AG04449 (cell line): ENCODE measurements around the gene GRB10.
"Not testable (repeated sequence)": the region's sequence is repeated elsewhere in the genome, so short reads cannot be mapped to it uniquely, and the experiment has no call there.

Experiments
- CTCF ChIA-PET: fragments of 350-600 bp; formaldehyde crosslinking; extraction: SDS; loops from one replicate; lab custom pipeline; 2021; ENCODE audit warnings: antibody characterized with exemption; lab: Yijun Ruan, JAX
- POLR2A ChIA-PET: fragments of 400-600, 350-600 bp; formaldehyde crosslinking; extraction: SDS; loops from one replicate; lab custom pipeline; 2020; ENCODE audit warnings: antibody characterized with exemption, inconsistent platforms; lab: Yijun Ruan, JAX
- DNase-seq: peaks from one replicate; pipeline ENCODE4 v3.0.0-alpha.2; 2010; ENCODE audit warnings: low read depth, low spot score
- H3K4me3 ChIP-seq: 2 replicates; pipeline ENCODE4 v1.5.1; 2011; ENCODE audit warnings: low read depth, mild to moderate bottlenecking, control low read depth, low read length
- TF ChIP-seq, protein P1 (sequence below): IDR thresholded peaks from one replicate; pipeline ENCODE4 v1.5.1; 2011; ENCODE audit warnings: mild to moderate bottlenecking, moderate library complexity, low read length, control low read depth, inconsistent platforms; ENCODE audit not compliant: insufficient read depth; ENCODE audit errors: missing control alignments

GRB10 gene

DNA sequence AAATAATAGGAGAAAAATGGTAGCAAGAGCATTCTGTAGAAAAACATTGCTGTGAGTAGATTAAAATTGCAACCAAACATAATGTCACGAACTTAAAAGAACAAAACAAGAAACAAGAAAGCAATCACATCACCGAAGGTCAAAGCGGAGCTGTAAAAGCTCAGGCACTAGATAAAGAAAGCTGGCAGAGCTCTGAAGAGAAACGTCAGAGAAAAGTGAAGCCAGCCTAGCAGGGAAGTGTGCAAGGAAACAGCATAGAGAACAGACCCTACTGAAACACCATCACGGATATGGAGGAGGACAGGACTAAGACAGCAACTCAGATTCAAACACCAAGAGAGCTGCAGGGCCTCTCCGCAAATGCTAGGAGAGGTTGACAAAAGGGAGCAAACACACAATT is 195.0 kb downstream of the GRB10 start:
- ChIA-PET CTCF (interaction anchor here (1.0 to 1.1 kb wide), 2 partner anchors 15 to 553 kb away, joined by 3 read pairs; no protein-coding TSS in a partner anchor), POLR2A (no interaction called here)
- DNase-seq: no peak
- H3K4me3 ChIP-seq: no peak overlapping the region
- TF ChIP-seq, protein P1, sequence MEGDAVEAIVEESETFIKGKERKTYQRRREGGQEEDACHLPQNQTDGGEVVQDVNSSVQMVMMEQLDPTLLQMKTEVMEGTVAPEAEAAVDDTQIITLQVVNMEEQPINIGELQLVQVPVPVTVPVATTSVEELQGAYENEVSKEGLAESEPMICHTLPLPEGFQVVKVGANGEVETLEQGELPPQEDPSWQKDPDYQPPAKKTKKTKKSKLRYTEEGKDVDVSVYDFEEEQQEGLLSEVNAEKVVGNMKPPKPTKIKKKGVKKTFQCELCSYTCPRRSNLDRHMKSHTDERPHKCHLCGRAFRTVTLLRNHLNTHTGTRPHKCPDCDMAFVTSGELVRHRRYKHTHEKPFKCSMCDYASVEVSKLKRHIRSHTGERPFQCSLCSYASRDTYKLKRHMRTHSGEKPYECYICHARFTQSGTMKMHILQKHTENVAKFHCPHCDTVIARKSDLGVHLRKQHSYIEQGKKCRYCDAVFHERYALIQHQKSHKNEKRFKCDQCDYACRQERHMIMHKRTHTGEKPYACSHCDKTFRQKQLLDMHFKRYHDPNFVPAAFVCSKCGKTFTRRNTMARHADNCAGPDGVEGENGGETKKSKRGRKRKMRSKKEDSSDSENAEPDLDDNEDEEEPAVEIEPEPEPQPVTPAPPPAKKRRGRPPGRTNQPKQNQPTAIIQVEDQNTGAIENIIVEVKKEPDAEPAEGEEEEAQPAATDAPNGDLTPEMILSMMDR: no peak

DNA sequence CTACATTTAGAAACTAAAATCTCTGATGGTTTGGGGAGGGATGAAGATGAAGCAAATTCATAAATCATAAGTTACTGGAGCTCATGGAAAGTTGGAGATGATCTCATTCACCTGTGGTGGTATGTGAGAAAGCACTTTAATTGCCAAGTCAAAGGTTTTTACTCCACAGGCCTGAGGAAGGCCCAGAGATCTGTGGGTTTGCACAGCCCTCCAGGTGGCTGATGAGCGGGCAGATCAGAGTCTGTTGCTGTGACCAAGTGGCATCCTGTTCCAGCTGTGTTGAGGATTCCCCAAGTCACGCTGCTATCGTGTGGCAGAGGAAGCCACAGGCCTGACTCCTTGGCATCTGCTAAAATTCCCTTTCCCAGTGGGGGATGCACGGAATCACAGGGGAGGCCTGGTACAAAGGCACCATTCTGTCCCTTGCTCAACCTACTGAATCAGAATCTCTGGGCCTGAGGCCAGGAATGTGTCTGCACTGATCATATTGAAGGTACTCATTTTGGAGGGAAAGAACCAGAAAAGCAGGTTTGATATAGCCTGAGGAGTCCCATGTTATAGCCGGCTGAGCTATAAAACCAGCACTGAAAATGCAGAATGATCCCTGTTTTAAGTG is 197.8 kb downstream of the GRB10 start:
- DNase-seq: no peak
- H3K4me3 ChIP-seq: no peak overlapping the region
- ChIA-PET CTCF (interaction anchor here (1.0 kb wide), 1 partner anchor 13 kb away, joined by 3 read pairs; no protein-coding TSS in a partner anchor), POLR2A (no interaction called here)
- TF ChIP-seq, protein P1: no peak

DNA sequence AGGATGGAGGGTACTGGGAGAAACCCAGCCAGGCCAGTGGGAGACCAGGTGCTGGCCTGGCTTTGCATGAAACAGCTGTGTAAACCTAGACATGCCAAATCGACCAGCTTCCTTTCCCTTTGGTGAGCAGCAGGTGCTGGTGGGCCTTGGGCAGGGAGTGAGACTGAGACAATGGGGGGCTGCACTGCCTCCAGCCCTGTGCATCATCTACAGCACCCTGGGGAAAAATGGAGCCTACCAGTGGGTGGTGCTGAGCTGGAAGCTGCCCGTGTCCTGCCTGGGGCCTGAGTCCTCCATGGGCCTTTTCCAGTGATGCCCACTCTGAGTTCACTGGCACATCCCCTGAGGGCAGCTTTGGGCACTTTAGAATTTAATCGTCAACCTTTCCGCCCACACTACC is 198.3 kb downstream of the GRB10 start:
- TF ChIP-seq, protein P1: no peak
- CTCF ChIA-PET: interaction anchor here (1.0 kb wide), 1 partner anchor 13 kb away, joined by 3 read pairs; no protein-coding TSS in a partner anchor
- no peak for DNase-seq
- POLR2A ChIA-PET: no interaction called here
- H3K4me3 ChIP-seq: no peak overlapping the region

DNA sequence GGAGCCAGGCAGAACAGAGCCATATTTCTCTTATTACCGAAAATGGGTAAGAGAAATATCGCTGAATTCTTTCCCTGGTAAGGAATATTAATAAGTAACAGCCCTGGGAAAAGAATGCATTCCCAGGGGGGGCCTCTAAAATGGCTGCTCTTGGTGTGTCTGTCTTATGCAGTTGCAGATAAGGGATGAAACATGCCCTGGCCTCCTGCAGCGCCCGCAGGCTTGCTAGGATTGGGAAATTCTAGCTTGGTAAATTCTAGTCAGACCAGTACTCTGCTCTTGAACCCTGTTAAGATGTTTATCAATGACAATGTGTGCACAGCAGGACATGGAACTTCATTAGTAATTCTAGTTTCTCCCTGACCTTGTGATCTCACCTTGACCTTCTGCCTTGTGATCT is 199.4 kb downstream of the GRB10 start:
- H3K4me3 ChIP-seq, DNase-seq, CTCF ChIA-PET, POLR2A ChIA-PET: not testable (repeated sequence)

DNA sequence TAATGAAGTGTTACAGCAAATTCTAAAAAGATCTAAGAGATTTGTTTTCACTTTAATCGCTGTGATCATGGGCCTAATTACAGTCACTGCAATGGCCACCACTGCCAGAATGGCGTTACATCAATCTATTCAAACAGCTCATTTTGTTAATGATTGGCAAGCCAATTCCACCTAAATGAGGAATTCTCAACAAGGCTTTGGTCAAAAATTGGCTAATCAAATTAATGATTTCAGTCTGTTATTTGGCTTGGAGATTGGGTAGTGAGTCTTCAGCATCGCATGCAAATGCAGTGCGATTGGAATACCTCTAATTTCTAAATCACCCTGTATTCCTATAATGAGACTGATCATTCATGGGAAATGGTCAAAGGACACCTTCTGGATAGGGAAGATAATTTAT is 200.4 kb downstream of the GRB10 start:
- CTCF ChIA-PET, POLR2A ChIA-PET, DNase-seq, H3K4me3 ChIP-seq: not testable (repeated sequence)

DNA sequence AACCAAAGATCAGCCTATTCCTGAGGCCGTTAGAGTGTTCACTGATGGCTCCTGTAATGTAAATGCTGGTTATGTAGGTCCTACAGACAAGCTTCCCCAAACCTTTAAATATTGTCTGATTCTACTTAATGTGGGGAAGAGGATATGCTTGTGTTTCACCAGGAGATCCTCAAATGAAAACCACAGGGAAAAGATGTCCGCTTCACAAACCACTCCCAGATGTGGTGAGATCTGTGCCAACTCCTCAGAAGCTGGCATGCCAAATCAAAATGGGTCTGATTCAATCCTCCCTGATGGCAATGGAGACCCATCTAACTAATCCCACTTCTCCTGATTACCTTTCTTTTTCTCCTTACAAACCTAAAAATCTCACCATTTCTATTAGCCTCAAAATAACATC is 202.0 kb downstream of the GRB10 start:
- H3K4me3 ChIP-seq, POLR2A ChIA-PET: not testable (repeated sequence)
- CTCF ChIA-PET: interaction anchor here (0.6 kb wide), 1 partner anchor 560 kb away, joined by 3 read pairs; no protein-coding TSS in a partner anchor

DNA sequence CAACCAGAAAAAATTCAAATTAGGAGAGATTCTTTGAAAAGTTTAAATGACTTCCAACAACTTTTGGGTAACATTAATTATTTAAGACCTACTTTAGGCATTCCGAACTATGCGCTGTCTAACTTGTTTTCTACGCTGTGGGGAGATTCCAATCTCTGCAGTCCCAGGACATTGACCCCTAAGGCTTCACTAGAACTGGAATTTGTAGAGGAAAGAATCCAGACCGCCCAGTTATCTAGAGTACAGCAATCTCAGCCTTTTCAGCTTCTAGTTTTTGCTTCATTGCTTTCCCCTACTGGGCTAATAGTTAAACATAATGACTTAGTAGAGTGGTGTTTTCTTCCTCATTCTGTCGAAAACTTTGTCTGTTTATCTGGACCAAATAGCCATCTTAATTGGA is 202.6 kb downstream of the GRB10 start:
- CTCF ChIA-PET: no interaction called here
- H3K4me3 ChIP-seq: no peak overlapping the region
- DNase-seq: no peak
- TF ChIP-seq, protein P1: no peak
- POLR2A ChIA-PET: no interaction called here

More for the DNA sequence above, 202.0 kb downstream of the GRB10 start:
- DNase-seq: not testable (repeated sequence)

DNA sequence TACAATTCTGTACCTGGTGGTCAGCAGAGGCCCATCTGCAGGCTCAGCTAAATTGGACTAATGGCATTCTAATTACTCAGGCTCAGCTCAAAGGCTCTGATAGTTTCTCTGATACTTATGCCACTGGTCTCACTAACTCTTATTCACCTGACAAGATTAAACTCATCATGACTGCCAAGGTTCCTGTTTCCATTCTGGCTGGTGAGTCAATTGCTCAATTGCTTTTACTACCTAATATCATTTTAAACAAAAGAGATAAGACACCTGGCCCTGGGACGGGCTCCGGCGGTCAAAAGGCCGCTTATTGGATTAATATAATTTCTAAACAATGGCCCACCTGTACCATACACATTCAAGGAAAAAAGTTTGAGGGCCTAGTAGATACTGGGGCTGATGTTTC is 204.6 kb downstream of the GRB10 start:
- H3K4me3 ChIP-seq, DNase-seq, POLR2A ChIA-PET, CTCF ChIA-PET: not testable (repeated sequence)
